GM15510 (cell line): ENCODE data around the gene ANKH.

Source experiments
- POLR2A ChIP-seq: IDR thresholded peaks from 3 replicates; pipeline ENCODE4 v1.6.1; 2011; ENCODE audit warnings: borderline replicate concordance; ENCODE audit not compliant: insufficient read length; ENCODE audit errors: extremely low read depth

Gene ANKH

DNA sequence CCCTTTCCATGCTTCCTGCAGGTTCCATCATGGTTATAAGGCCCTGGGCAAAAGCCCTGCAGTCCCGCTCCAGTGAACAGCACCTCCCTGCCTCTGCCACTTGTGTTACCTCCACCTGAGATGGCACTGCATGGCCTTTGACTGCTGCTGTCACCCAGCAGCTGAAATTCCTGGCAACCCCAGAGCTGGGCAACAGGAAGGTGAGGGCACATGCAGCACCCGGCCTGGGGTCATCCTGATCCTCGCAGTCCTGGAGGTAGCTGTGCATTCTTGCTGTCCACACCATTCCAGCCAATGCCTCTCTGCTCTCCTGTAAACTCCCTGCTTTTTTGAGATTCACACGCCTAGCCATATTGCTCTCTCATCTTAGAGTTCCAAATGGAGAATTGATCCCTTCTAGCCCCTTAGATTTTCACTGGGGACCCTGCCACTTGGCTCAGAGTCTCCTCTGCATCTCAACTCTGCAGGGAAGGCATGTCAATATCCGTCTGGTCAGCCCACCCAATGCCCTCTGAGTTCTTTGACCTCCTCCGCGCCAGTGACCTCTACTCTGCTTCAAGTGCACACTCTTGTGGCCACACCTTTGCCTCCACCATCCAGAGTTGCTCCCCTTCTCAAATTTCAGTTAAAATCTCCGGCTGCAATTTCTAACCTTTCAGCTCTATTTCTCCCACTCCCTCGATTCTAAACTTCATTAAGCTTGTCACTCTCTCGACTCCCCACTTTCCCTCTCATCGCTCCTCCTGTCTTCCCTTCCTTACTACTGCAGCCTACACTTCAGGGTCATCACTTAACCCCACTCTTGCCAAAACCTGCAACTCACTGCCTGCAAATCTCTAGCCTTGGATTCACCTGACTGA lies 93.4 kb downstream of the ANKH start:
- TF ChIP-seq POLR2A: no peak

DNA sequence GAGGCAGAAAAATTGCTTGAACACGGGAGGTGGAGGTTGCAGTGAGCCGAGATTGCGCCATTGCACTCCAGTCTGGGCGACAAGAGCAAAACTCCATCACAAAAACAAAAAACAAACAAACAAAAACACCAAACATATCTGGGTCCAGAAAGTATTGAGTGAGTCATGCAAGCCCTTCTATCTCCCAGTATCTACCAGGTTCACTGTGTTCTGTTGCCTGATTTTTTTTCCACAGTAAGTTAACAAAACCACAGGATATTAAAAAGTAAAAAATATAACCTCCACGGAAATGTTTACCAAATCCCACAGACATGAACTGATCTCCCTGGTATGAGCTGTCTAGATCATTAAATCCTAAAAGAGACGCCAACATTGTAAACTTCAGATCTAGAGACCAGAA lies 94.4 kb downstream of the ANKH start:
- no peak for TF ChIP-seq POLR2A

DNA sequence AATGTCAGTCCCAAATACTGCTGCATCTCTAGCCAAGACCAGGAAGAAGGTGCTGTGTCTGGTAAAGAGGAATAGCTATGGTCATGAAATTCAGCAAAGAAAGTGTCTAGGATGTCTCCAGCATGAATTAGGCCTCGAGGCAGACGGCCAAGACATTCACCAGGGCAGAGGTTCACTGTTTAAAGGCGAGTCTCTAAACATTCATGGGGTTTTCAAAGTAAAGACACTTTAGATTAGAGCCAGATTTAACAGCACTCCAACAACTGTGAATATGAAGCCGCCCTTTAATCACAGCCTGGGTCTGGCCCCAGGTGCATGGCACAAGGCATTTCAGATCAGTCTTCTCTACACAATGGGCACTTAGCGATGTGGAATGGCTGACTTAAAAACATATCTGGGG lies 95.0 kb downstream of the ANKH start:
- no peak for TF ChIP-seq POLR2A

DNA sequence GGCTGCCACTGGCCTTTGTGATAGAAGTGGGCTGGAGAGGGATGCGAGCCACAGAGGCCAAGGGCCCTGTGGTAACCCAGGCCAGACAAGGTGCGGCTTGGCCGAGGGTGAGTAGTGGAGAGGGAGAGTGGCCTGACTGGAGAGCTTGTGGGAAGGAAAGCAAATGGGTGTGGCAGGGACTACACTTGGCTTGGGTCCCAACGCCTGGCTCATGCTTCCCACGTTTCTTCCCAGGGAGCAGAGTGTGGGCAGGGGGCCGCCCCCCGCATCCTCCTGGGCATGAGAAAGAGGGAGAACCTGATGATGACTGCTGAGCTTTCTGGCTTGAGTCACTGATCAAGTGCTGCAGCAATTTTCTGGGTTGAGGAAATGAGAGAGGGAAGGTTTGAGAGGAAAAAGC lies 95.7 kb downstream of the ANKH start:
- no peak for TF ChIP-seq POLR2A

DNA sequence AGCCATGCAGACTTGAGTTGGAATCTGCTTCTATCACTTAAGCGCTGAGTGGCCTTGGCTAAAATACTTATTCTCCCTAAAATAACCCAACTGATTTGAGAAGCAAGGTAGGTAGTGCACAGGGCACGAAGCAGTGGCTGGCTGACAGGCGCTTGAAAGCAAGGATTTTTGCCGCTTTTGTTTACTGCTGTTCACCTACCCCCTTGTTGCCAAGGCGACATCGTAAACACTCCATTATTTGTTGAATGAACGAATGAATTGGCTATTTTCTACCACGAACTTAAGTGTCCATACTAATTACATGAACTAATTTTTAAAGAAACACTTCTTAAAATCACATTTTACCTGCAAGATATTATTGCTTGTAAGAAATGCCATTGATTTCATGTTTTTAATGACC lies 98.0 kb downstream of the ANKH start:
- TF ChIP-seq POLR2A: no peak

DNA sequence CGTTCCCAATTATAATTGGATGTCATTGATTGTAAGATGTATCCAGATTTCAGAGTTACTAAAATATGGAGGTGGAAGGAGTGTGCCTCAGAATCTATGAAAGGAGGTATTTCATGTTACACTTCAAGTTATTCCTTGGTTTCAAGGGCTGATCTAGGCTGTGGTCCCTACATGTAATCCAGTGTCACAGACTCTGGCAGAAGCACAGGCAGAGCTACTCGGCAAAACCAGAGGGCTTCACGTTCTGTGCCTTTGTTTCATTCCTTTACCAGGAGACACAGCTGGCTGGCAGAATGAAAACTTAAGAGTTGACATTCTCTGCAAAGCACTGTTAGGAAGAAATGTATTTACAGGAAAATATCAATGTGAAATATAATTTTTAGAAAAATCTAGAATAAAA lies 99.6 kb downstream of the ANKH start:
- TF ChIP-seq POLR2A: no peak

DNA sequence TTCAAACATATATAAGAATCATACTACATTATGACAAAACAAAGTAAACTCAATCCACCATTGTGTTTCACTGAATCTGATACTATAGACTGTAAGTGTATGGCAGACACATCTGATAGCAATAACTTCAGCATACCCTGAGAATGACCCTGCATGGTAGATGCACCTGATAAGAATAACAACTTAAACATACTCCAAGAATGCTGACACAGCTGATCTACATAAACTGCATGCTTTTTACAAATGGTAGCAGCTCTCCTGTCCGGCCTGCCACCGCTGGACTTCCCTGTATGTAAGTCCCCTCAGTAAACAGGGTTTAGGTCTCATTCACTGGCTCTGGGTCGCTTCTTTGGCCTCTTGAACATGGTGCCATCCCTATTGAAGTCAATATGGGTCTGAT lies 100.4 kb downstream of the ANKH start:
- no peak for TF ChIP-seq POLR2A

DNA sequence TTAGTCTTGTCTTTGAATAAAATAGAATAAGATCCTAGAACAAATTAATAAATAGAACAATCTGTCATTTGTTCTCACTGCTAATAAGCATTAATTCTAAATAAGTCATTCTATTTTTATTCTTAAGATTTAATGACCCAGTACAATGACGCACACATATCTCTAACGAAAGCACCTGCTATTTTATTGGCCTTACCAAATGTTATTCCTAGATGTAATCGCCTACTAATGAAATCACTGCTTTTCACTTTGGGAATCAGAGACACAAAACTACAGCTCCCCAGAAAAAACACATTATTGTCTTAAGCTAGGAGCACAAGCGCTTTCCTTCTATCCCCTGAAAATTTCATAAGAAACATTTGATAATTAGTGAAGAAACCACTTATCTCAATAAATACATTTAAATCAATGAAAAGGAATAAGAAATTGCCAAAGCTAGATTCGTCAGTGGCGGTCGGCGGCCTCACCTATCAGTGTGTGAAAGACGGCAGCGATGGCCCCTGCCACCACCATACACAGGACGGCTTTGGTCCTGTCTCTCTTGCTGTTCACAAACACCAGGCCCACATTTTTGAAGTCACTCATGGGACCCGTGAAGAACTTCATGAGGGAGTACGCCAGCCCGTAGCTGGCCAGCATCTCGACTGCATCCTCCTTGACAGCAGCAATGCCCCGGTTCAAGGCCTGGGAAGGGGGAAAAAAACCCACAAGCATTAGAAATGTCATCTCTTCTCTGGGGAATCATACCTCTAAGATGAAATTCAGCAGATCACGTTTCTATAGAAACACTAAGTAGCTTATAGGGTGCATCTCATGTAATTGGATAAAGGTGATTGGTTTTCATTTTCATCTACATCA lies 102.8 kb downstream of the ANKH start:
- TF ChIP-seq POLR2A: no peak

DNA sequence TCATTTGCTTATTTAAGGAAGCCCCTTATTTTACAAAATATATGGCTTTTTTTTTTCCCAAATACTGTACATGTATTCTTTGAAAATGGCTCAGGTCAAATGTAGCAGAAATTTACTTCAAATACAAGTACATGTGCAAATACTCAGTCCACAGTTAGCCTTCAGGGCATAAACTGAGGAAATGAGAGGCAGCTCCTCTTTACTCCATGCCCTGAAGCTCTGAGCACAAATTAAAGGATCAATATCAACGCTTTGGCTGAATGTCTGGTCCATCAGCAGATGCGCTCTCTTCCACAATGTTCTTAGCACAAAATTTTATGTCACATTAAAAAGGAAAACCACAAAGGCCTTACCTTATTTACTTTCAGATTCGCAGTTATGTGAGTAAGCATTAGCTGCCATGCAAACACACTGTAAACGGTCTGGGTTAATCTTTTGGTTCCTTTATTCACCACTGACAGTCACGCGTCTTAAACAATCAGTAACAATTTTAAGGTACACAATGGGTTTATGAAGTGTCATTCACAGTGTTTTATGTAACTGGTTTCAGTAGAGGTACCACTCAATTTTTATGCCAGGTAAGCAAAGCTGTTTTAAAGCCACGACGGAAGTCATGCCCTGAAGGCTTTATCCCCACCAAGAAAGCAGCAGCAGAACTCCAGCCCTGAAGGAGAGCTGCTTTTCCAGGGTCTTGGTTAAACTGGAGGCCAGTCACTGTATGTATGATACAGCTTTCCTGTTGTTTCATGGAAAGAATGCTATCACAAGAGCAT lies 103.7 kb downstream of the ANKH start:
- no peak for TF ChIP-seq POLR2A

DNA sequence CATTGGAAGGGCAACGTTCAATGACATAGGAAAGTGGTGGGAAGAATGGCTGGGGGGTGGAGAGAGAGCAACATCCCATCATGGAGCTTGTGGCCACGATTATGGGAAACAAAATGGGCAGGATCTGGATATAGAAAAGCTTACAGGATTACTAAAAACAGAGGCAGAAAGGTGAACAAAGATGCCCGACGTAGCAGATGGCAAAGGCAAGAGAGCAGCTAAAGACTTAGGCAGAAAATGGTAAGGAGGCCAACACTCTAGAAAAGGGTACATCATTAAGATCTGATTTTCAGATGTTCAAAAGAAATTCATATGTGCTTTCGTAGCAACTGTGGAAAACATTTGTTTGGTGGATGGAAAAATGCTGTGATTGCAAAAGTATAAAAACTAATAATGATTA lies 104.5 kb downstream of the ANKH start:
- TF ChIP-seq POLR2A: no peak

DNA sequence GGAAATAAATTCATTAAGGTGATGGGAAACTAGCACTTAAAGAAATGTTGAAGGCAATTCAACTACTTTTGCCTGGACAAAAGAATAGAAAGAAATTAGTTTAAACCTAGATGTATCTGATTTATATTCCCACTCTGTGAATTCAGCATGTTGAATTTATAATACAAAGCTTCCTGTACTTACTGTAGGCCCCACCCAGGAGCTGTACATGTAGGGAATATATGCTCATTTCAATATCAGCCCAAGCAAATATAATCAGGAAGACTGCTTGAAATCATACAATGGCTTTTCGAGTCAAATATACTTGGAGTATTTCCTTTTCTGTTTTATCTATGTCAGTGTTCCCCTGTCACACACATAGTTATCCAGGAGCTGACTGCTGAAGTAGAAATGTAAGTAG lies 105.0 kb downstream of the ANKH start:
- TF ChIP-seq POLR2A: no peak

DNA sequence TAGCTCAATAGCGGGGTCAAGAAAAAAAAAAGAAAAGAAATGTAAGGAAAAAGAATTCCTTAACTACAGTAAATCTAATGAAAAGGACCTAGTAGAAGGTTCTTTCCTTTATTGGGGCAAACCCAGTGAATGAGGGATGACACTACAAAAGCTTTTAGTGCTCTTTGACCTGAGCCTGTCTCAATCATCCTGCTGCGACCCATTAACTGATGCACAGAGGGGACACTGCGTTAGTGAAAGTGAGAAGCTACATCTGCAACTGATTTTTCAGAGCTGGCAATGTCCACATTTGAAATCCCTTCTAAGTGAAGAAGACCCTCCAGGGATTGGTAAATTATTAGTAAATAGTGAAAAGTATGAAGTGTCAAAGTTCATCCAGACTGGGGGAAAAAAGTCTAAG lies 106.0 kb downstream of the ANKH start:
- no peak for TF ChIP-seq POLR2A

DNA sequence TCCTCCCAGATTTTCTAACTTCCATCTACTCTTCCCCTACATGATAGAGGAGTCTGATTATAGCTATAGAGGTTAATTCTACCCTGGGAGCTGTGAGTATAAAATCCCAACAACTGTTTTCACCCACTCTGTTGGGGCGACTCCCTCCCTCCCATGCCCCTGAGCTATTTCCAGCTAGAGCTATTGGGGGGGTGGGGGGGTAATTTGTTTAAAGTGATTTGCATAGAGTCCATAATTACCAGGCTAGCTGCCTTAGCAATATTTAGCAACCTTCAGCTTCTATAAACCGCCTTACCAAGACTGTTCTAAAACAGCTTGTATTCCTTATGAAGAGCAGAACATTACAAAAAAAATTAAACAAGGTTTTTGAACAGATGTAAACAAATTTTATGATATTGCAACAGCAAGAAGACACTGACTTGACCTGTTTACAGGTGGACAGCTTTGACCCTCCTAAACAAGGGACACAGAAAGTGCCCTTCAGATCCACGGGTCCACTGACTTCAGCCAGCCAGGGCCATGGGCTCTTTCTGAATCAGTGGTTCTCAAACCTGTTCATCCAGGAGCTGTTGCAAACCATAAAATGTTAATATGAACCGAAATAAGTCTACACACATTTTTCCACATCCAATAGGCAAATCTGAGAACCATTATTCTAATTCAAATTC lies 108.9 kb downstream of the ANKH start:
- TF ChIP-seq POLR2A: no peak

DNA sequence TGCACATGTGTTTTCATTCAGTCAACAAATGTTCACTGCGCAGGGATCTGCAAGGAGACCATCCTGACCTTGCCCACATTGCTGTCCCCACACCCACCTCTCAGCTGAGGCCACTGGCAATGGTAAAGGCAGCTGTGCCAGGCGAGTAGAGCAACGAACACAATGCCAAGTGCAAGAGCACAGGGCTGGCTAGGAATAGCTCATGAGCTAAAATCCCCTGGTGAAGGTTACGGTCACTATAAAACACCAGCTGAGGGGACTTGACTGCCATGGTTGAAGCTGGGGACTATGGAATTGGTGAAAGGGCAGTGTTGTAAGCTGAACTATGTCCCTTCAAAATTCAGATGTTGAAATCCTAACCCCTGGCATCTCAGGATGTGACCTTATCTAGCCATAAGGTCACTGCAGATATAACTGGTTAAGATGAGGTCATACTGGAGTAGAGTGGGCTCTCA lies 111.0 kb downstream of the ANKH start:
- TF ChIP-seq POLR2A: no peak

DNA sequence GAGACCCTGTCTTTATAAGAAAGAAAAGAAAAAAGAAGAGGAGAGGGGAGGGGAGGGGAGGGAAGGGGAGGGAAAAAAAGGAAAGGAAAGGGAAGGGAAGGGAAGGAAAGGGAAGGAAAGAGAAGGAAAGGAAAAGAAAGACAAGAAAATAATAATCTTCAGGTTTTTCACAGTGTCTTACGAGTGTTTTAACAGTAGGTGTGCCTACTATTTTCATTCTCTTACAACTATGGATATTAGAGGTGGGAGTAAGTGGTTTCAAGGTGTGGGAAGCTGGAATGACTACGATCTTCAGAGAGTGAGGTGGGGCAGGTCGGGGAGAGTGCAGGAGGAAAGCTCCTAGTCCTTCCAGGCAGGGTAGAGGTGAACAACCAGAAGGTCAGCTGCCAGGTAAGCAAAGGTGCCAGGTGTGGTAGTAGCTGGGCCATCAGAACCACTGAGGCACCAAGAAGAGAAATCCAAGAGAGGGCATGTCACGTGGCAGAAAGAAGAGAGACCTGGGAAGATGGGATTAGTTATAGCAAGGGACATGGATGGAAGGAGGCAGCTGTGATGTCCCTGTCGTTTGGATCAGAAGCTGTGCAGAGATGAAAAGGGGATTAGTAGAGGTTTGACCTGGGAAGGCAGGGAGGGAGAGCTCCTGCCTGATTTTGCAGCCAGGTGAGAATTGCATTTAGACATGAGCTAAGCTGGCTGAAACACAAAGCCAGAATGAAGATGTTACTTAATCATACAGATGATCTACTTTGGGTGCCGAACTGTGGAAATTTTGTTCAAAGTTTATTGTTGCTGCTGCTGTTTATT lies 111.6 kb downstream of the ANKH start:
- no peak for TF ChIP-seq POLR2A

DNA sequence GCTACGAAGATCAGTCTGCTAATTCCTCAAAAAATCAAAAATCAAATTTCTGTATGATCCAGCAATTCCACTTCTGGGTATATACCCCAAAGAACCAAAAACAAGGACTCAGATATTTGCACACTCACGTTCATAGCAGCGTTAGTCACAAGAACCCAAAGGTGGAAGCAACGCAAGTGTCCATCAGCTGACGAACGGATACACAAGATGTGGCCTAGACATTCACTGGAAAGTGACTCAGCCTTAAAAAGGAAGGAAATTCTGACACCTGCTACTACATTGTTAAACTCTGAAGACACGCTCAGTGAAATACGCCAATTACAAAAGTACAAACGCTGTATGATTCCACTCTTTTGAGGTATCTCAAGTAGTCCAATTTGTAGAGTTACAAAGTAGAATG lies 113.7 kb downstream of the ANKH start:
- no peak for TF ChIP-seq POLR2A
